Thoracic aorta (tissue), 2 donors: ENCODE data around the gene LYPD4. TPM values are rescaled to one million over a fixed set of nuclear protein-coding genes. Genes with fewer than 3 reads are reported as not detected.
A peak's percentile ranks its signal among the peaks of the same experiment; 100 is the strongest.

Experiments used
- ATAC-seq: fragments of 150-250 bp; one replicate; pipeline ENCODE4 v1.8.0; 2017; ENCODE audit warnings: low read depth; ENCODE audit not compliant: insufficient number of reproducible peaks, low FRiP score
- DNase-seq: peaks from one replicate; pipeline ENCODE4 v3.0.0-alpha.2; 2020; ENCODE audit warnings: low spot score
- H3K27ac ChIP-seq, 2 donors: fragments of 200-600 bp; sonication (generic); 1 replicate in 1 of 2; 2 replicates in 1 of 2; pipeline ENCODE4 v1.5.1; 2016; ENCODE audit warnings: mild to moderate bottlenecking in 2 of 2, moderate library complexity in 2 of 2
- H3K27me3 ChIP-seq: fragments of 200-600 bp; sonication (generic); replicated peaks from 2 replicates; pipeline ENCODE4 v1.6.0; 2016; ENCODE audit warnings: mild to moderate bottlenecking; ENCODE audit not compliant: insufficient read depth
- H3K36me3 ChIP-seq: fragments of 200-600 bp; sonication (generic); one replicate; pipeline ENCODE4 v1.5.1; 2016
- H3K4me1 ChIP-seq, 2 donors: fragments of 200-600 bp; sonication (generic); 1 replicate in 1 of 2; 2 replicates in 1 of 2; pipeline versions ENCODE4 v1.5.1 to v1.6.0; 2016; ENCODE audit warnings: low read depth in 2 of 2, mild to moderate bottlenecking in 1 of 2; ENCODE audit not compliant: control insufficient read depth in 1 of 2
- H3K4me3 ChIP-seq: fragments of 200-600 bp; sonication (generic); 2 replicates; pipeline ENCODE4 v1.5.1; 2016; ENCODE audit warnings: mild to moderate bottlenecking
- H3K9me3 ChIP-seq: fragments of 200-600 bp; sonication (generic); 2 replicates; pipeline ENCODE4 v1.5.1; 2016
- total RNA-seq, 2 donors: library from RNA; depleted of rRNA; stranded (reverse); fragments of >200 nt; gene quantifications; one replicate each; pipeline versions ENCODE4 v1.1.0 to v1.2.3, GENCODE V29; 2016
- TF ChIP-seq, protein P1 (sequence below): fragments of 200-600 bp; sonication (generic); IDR thresholded peaks from one replicate; pipeline ENCODE4 v1.5.1; 2019; ENCODE audit warnings: antibody characterized with exemption

The LYPD4 gene
- total RNA-seq, 2 donors from 2014 or later: not detected

DNA sequence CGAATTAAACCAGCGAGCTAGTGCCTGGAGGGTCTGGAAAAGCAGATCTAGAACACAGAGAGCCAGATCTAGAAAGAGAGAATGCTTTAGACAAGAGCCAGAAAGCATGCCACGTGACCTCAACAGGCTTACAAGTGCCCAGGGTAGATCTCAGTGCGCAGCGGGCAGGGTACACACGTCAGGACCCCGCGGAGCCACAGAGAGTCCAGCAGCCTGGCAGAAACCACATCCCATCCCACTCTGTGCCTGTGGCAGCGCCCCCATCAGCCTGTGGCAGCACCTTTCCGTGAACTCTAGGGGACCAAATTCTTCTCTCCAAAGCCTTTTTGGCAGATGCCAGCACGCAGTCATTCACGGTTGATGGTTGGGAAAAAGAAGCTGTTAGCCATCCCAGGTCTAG, 44.4 kb upstream of the LYPD4 start:
- TF ChIP-seq, protein P1, sequence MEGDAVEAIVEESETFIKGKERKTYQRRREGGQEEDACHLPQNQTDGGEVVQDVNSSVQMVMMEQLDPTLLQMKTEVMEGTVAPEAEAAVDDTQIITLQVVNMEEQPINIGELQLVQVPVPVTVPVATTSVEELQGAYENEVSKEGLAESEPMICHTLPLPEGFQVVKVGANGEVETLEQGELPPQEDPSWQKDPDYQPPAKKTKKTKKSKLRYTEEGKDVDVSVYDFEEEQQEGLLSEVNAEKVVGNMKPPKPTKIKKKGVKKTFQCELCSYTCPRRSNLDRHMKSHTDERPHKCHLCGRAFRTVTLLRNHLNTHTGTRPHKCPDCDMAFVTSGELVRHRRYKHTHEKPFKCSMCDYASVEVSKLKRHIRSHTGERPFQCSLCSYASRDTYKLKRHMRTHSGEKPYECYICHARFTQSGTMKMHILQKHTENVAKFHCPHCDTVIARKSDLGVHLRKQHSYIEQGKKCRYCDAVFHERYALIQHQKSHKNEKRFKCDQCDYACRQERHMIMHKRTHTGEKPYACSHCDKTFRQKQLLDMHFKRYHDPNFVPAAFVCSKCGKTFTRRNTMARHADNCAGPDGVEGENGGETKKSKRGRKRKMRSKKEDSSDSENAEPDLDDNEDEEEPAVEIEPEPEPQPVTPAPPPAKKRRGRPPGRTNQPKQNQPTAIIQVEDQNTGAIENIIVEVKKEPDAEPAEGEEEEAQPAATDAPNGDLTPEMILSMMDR: no peak
- Histone ChIP-seq H3K27ac (no peak overlapping the region), H3K9me3 (no peaks in the 10 kb centered on the region), H3K36me3 (peaks cover 24% of the 10 kb centered on the region), H3K27me3 (no peaks in the 10 kb centered on the region), H3K4me1 (peaks cover 7% of the 10 kb centered on the region in 2 donors), H3K4me3 (no peak overlapping the region)
- DNase-seq (no peak), ATAC-seq (no peak)

DNA sequence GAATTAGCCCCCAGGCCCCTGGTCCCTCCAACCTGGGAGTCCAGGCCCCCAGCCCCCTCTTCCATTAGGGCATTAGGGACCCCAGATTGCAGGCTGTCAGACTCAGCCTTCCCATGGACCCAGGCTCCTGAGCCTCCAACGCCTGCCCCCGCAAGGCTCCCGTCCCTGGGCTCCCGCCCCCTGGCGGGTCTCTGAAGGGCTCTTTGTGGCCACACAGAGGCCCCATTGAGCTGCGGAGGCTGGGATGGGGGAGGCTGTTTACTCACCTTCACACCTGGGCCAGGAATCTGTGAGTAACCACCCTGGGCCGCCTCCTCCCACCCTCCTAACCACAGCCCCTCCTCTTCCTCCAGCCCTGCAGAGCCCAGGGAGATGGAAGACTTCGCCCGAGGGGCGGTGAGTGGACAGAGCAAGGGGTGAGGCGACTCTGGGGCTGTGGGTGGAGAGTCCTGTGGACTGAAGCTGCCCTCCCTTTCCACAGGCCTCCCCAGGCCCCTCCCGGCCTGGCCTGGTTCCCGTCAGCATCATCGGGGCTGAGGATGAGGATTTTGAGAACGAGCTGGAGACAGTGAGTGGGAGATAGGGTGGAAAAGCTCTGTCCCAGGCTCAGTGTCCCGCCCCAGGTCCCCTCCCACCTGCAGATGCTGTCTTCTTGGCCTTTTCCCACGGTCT, 43.4 kb upstream of the LYPD4 start:
- TF ChIP-seq, protein P1: no peak
- DNase-seq (no peak), ATAC-seq (no peak)
- Histone ChIP-seq H3K9me3 (no peaks in the 10 kb centered on the region), H3K4me1 (peaks cover 7% of the 10 kb centered on the region in 2 donors), H3K27ac (no peak overlapping the region), H3K36me3 (peaks cover 22% of the 10 kb centered on the region), H3K4me3 (peak overlapping the region; percentile 17), H3K27me3 (no peaks in the 10 kb centered on the region)

DNA sequence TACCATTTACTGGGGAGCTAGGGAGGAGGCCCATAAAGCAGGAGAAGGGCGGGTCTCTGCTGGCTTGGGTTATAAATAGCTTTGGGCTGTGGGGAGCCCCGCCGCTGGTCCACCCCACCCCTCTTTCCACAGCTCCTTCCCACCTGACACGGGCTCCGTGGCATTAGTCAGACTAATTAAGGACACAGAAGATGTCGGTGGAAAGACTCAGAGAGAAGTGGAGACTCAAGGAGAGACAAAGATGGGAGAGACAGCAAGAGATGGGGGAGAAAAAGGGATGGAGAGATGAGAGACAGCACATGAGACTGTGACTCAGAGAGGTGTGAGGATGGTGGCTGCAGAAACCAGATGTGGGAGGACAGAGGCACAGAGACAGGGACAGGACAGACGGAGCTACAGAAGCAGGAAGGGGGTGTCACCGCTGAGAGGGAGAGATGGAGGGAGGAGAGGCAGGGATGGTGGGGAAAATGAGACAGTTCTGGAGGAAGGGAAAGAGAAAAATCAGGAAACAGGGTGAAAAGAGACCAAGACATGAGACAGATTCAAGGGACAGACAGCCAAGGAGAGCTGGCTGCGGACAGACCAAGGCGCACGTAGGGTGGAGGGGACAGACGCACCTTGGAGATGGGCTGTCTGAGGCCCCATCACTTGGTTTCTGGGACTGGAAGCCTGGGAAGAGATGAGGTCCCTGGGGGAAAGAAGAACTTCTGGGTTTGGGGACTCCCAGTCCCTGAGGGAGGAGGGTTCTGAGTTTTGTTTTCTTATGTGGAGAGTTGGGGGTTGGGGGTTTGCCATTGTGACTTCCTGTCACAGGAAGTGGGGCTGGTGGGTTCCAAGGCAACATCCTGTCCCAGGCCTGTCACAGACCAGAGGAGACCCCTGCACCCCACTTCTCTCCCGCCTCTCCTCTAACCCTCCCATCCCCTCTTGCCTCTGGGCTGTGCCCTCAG, 42.6 kb upstream of the LYPD4 start:
- TF ChIP-seq, protein P1: no peak
- ATAC-seq (no peak), DNase-seq (no peak)
- Histone ChIP-seq H3K27ac (no peak overlapping the region), H3K27me3 (no peaks in the 10 kb centered on the region), H3K4me3 (peak overlapping the region; percentile 17), H3K9me3 (no peaks in the 10 kb centered on the region), H3K36me3 (peaks cover 14% of the 10 kb centered on the region), H3K4me1 (peaks cover 7 to 12% of the 10 kb centered on the region in 2 donors)

DNA sequence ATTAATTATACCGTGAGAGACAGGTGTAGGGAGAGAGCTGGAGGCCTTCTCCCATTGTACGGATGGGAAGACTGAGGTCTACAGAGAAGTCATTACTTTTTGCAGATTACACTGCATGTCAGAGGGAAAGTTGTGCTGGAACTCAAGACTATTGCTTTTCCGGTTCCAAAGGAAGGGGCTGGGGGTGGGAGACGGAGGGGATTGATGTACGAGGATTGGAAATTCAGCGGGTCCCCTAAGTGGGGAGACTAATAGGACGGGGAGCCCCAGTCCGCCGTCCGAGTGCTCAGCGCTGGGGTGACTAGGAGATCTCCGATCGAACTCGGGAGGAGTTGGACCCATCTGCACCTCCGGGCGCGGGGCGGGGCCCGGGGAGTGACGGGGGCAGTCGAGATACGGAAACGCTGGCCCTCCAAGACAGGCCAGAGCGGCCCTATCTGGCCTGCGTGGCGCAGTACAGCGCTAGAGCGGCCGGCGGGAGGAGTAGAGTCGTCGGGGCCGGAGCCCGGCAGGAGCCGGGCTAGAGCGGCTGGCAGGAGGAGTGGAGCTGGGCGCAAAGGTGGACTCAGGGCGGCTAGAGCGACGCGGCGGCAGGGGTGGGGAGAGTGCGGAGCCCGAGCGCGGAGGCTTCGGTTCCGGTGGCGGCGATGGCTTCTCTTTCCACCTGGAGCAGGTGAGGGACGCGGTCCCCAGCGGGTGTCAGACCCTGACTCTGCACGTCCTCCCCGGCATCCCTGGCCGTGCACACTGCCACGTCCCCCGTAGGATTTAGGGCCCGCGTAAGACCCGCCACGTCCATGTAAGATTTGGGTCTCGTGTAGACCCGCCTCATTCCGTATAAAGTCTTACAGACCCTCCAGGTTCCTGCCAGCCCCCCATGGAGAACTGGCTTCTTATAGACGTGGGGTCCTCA, 39.6 kb upstream of the LYPD4 start:
- ATAC-seq: peak; percentile 94
- Histone ChIP-seq H3K4me1 (peaks cover 7 to 12% of the 10 kb centered on the region in 2 donors), H3K27me3 (no peaks in the 10 kb centered on the region), H3K9me3 (no peaks in the 10 kb centered on the region), H3K4me3 (peak overlapping the region; percentile 100), H3K36me3 (peaks cover 7% of the 10 kb centered on the region), H3K27ac (peak overlapping the region; percentile 71 to 80)
- peak; percentile 67 for DNase-seq
- TF ChIP-seq, protein P1: no peak
